GM23338 (cell line): ENCODE measurements around the gene CEP70. TPM values are rescaled to one million over a fixed set of nuclear protein-coding genes. Genes with fewer than 3 reads are reported as not detected.

Experiments used
- ATAC-seq: fragments of 200-7000 bp; cut with Tn5 transposase; 3 replicates; pipeline ENCODE4 v1.9.1; 2020
- DNase-seq: peaks from one replicate; pipeline ENCODE4 v3.0.0-alpha.2; 2015; ENCODE audit warnings: low spot score
- H2AFZ ChIP-seq: fragments of 200-600 bp; sonication (generic); 2 replicates; pipeline ENCODE4 v1.8.0; 2016; ENCODE audit warnings: antibody characterized with exemption, mild to moderate bottlenecking, moderate library complexity
- H3F3A ChIP-seq: fragments of 200-600 bp; sonication (generic); replicated peaks from 2 replicates; pipeline ENCODE4 v1.8.0; 2017; ENCODE audit warnings: antibody characterized with exemption, mixed run types, low read depth
- H3K27ac ChIP-seq: fragments of 200-600 bp; sonication (generic); 2 replicates; pipeline ENCODE4 v1.6.1; 2016; ENCODE audit warnings: low read depth
- H3K27me3 ChIP-seq: fragments of 200-600 bp; sonication (generic); 2 replicates; pipeline ENCODE4 v1.8.0; 2016; ENCODE audit warnings: mild to moderate bottlenecking, mixed run types, moderate library complexity; ENCODE audit not compliant: insufficient read depth
- H3K36me3 ChIP-seq: fragments of 200-600 bp; sonication (generic); 2 replicates; pipeline ENCODE4 v1.8.0; 2016; ENCODE audit warnings: mild to moderate bottlenecking; ENCODE audit not compliant: insufficient read depth
- H3K4me1 ChIP-seq: fragments of 200-600 bp; sonication (generic); 2 replicates; pipeline ENCODE4 v1.8.0; 2016; ENCODE audit warnings: mild to moderate bottlenecking, moderate library complexity; ENCODE audit not compliant: insufficient read depth
- H3K4me2 ChIP-seq: fragments of 200-600 bp; sonication (generic); 2 replicates; pipeline ENCODE4 v1.7.1; 2017; ENCODE audit warnings: mixed run types
- H3K4me3 ChIP-seq: fragments of 200-600 bp; sonication (generic); 2 replicates; pipeline ENCODE4 v1.6.1; 2016; ENCODE audit warnings: mixed run types
- H3K79me2 ChIP-seq: fragments of 200-600 bp; sonication (generic); replicated peaks from 2 replicates; pipeline ENCODE4 v1.8.0; 2017; ENCODE audit warnings: mild to moderate bottlenecking; ENCODE audit not compliant: insufficient read depth
- H3K9me2 ChIP-seq: fragments of 200-600 bp; sonication (generic); 2 replicates; pipeline ENCODE4 v1.8.0; 2017; ENCODE audit not compliant: insufficient read depth
- H4K20me1 ChIP-seq: fragments of 200-600 bp; sonication (generic); replicated peaks from 2 replicates; pipeline ENCODE4 v1.8.0; 2017; ENCODE audit warnings: mild to moderate bottlenecking; ENCODE audit not compliant: insufficient read depth
- H3K27ac Mint-ChIP-seq: 2 replicates; pipeline ENCODE4 v1.8.0; 2020; ENCODE audit warnings: inconsistent platforms, mild to moderate bottlenecking, moderate library complexity, mixed read lengths
- H3K27me3 Mint-ChIP-seq: 3 replicates; pipeline ENCODE4 v1.8.0; 2022; ENCODE audit warnings: low read depth, mild to moderate bottlenecking, moderate library complexity, mixed read lengths, inconsistent platforms; ENCODE audit not compliant: insufficient read depth, poor library complexity
- H3K36me3 Mint-ChIP-seq: 3 replicates; pipeline ENCODE4 v1.8.0; 2021; ENCODE audit warnings: low read depth, mild to moderate bottlenecking, inconsistent platforms, moderate library complexity, mixed read lengths
- H3K4me1 Mint-ChIP-seq: 3 replicates; pipeline ENCODE4 v1.8.0; 2020; ENCODE audit warnings: mild to moderate bottlenecking, inconsistent platforms, mixed read lengths
- H3K4me3 Mint-ChIP-seq: 3 replicates; pipeline ENCODE4 v1.8.0; 2021; ENCODE audit warnings: moderate library complexity, mild to moderate bottlenecking, inconsistent platforms, mixed read lengths
- H3K9me3 Mint-ChIP-seq: 3 replicates; pipeline ENCODE4 v1.8.0; 2020; ENCODE audit warnings: moderate library complexity, mild to moderate bottlenecking, inconsistent platforms, mixed read lengths
- CREB1 ChIP-seq: fragments of 250-450 bp; sonication (Bioruptor Pico); IDR thresholded peaks from 2 replicates; pipeline ENCODE4 v1.5.0; 2020; ENCODE audit warnings: low read depth, mild to moderate bottlenecking, moderate library complexity
- CTCF ChIP-seq, 2 experiments: fragments of 200-600 bp in 1 of 2; sonication (generic) in 1 of 2; conservative IDR thresholded peaks; 2 replicates each; pipeline versions ENCODE4 v1.5.1 to v1.6.1; 2016 to 2017; ENCODE audit warnings: antibody characterized with exemption in 2 of 2, low read depth in 2 of 2, mild to moderate bottlenecking in 2 of 2, moderate library complexity in 1 of 2
- ETS1 ChIP-seq: IDR thresholded peaks from 2 replicates; pipeline ENCODE4 v1.6.1; 2016; ENCODE audit warnings: antibody characterized with exemption
- EZH2 ChIP-seq: fragments of 200-600 bp; sonication (generic); IDR thresholded peaks from one replicate; pipeline ENCODE4 v1.8.0; 2017; ENCODE audit warnings: antibody characterized with exemption, mild to moderate bottlenecking, low read depth; ENCODE audit not compliant: unreplicated experiment
- EZH2phosphoT487 ChIP-seq: fragments of 200-600 bp; sonication (generic); IDR thresholded peaks from one replicate; pipeline ENCODE4 v1.8.1; 2018; ENCODE audit warnings: antibody characterized with exemption; ENCODE audit not compliant: unreplicated experiment
- JUNB ChIP-seq: IDR thresholded peaks from one replicate; pipeline ENCODE4 v1.6.1; 2016; ENCODE audit warnings: antibody characterized with exemption; ENCODE audit not compliant: unreplicated experiment
- NANOG ChIP-seq: IDR thresholded peaks from 2 replicates; pipeline ENCODE4 v1.6.1; 2016; ENCODE audit warnings: antibody characterized with exemption, borderline replicate concordance
- POLR2AphosphoS5 ChIP-seq: IDR thresholded peaks from 2 replicates; pipeline ENCODE4 v1.6.1; 2016; ENCODE audit warnings: antibody characterized with exemption, low read depth
- REST ChIP-seq: IDR thresholded peaks from one replicate; pipeline ENCODE4 v1.6.1; 2018; ENCODE audit warnings: antibody characterized with exemption; ENCODE audit not compliant: unreplicated experiment
- STAT1 ChIP-seq: IDR thresholded peaks from one replicate; pipeline ENCODE4 v1.6.1; 2016; ENCODE audit warnings: antibody characterized with exemption; ENCODE audit not compliant: unreplicated experiment
- ZNF114 ChIP-seq: fragments of 250-450 bp; sonication (Bioruptor Pico); IDR thresholded peaks from 2 replicates; pipeline ENCODE4 v1.5.0; 2020; ENCODE audit warnings: mild to moderate bottlenecking, moderate library complexity
- ZNF331 ChIP-seq: fragments of 250-450 bp; sonication (Bioruptor Pico); IDR thresholded peaks from 2 replicates; pipeline ENCODE4 v1.5.0; 2020; ENCODE audit warnings: low read depth, mild to moderate bottlenecking, moderate library complexity
- ZNF462 ChIP-seq: fragments of 250-450 bp; sonication (Bioruptor Pico); IDR thresholded peaks from 2 replicates; pipeline ENCODE4 v1.5.0; 2020; ENCODE audit warnings: mild to moderate bottlenecking, moderate library complexity
- polyA plus RNA-seq: library from polyadenylated mRNA; unstranded; fragments of >200 nt; fragmentation: Nextera tagmentation; extraction: Ambion mirVana; gene quantifications from 2 replicates; pipeline ENCODE4 v1.2.1, GENCODE V29; 2016
- total RNA-seq: library from RNA; depleted of rRNA; stranded (reverse); fragments of >200 nt; shearing (Covaris generic); gene quantifications from 2 replicates; pipeline ENCODE4 v1.2.3, GENCODE V29; 2014

CEP70 gene
- total and polyA plus RNA-seq, 2 experiments from 2014 or later, result 28.8 to 31.4 TPM

GRCh38 chr3:138456961-138457862 lies 136.8 kb downstream of the CEP70 start:
- no peaks in the 10 kb centered on the region for H3K79me2 ChIP-seq
- H2AFZ ChIP-seq, result no peak overlapping the region
- no peaks in the 10 kb centered on the region for H4K20me1 ChIP-seq
- H3K9me2 ChIP-seq, result no peaks in the 10 kb centered on the region
- H3K36me3 Mint-ChIP-seq, result peaks cover 34% of the 10 kb centered on the region
- H3K27me3 ChIP-seq, result no peaks in the 10 kb centered on the region
- 0 out of 3 replicates have a peak, but pooled peaks cover 3% of the 10 kb centered on the region for H3K4me1 Mint-ChIP-seq
- H3K4me3 Mint-ChIP-seq, result no peak overlapping the region
- H3K27ac Mint-ChIP-seq, result no peak overlapping the region
- H3K4me1 ChIP-seq, result no peaks in the 10 kb centered on the region
- H3K36me3 ChIP-seq, result no peaks in the 10 kb centered on the region
- no peak overlapping the region for H3K4me2 ChIP-seq
- ATAC-seq, result no peak
- no peak overlapping the region for H3K4me3 ChIP-seq
- H3K27ac ChIP-seq, result no peak overlapping the region
- H3K9me3 Mint-ChIP-seq, result peaks cover 6% of the 10 kb centered on the region; the same call in 1 of the 3 replicates
- H3F3A ChIP-seq, result no peaks in the 10 kb centered on the region
- peaks cover 5% of the 10 kb centered on the region for H3K27me3 Mint-ChIP-seq
- DNase-seq, result no peak
- TF ChIP-seq CTCF (conservative IDR thresholded peaks at IDR 0.05; ENCODE audit: low read depth in 2 of 2) (no peak), EZH2 (no peak), STAT1 (no peak), EZH2phosphoT487 (no peak), ZNF462 (CRISPR knock-in tag) (no peak), ETS1 (no peak), NANOG (no peak), ZNF331 (CRISPR knock-in tag) (no peak), POLR2AphosphoS5 (no peak), CREB1 (CRISPR knock-in tag) (no peak), JUNB (no peak), REST (no peak), ZNF114 (CRISPR knock-in tag) (no peak)
